GM12878 (cell line): ENCODE results near the gene SPAG7. TPM values are rescaled to one million over a fixed set of nuclear protein-coding genes. Genes with fewer than 3 reads are reported as not detected.

Experiments used
- ATAC-seq: fragments of 200-7000 bp; cut with Tn5 transposase; 3 replicates; pipeline ENCODE4 v1.9.1; 2020; ENCODE audit warnings: mild to moderate bottlenecking, moderate library complexity
- BruUV-seq: library from RNA; stranded (reverse); fragments of 400-500 nt; replicated peaks from 2 replicates; lab custom pipeline; 2021; lab: Mats Ljungman, UMichigan
- CTCF ChIA-PET: fragments of 300-600 bp; sonication (Branson Sonifier 250); formaldehyde crosslinking; extraction: SDS; loops from one replicate; lab custom pipeline; 2021; ENCODE audit warnings: inconsistent platforms; lab: Yijun Ruan, JAX
- POLR2A ChIA-PET: fragments of 350-600 bp; formaldehyde crosslinking; extraction: SDS; loops from one replicate; lab custom pipeline; 2021; ENCODE audit warnings: inconsistent platforms; lab: Charles Lee
- RAD21 ChIA-PET: fragments of 300-600 bp; sonication (Branson Sonifier 250); formaldehyde crosslinking; loops from one replicate; lab custom pipeline; 2023; ENCODE audit warnings: antibody characterized with exemption; ENCODE audit not compliant: unreplicated experiment; lab: Charles Lee
- SMC1A ChIA-PET: fragments of 300-600 bp; sonication (Branson Sonifier 250); formaldehyde crosslinking; loops from one replicate; lab custom pipeline; 2023; ENCODE audit not compliant: unreplicated experiment, uncharacterized antibody; lab: Charles Lee
- DNase-seq: peaks from one replicate; pipeline ENCODE4 v3.0.0-alpha.2; 2011; ENCODE audit warnings: low read depth, low spot score
- FAIRE-seq: peaks from 3 replicates; lab custom pipeline; 2011; peaks lifted over from hg19 to GRCh38; lab: Jason Lieb, UNC
- H2AFZ ChIP-seq: 2 replicates; pipeline ENCODE4 v1.6.0; 2011; ENCODE audit warnings: low read depth, low read length, control low read depth; ENCODE audit not compliant: control insufficient read depth
- H3K27ac ChIP-seq: 2 replicates; pipeline ENCODE4 v1.5.1; 2011; ENCODE audit warnings: control low read depth; ENCODE audit not compliant: control insufficient read depth, insufficient read depth
- H3K27me3 ChIP-seq, 2 experiments: replicated peaks in 1 of 2; 2 replicates each; pipeline versions ENCODE4 v1.6.0 to v1.6.1; 2011; ENCODE audit warnings: low read length in 1 of 2; ENCODE audit not compliant: control insufficient read depth in 2 of 2, insufficient read depth in 2 of 2
- H3K36me3 ChIP-seq, 2 experiments: 2 replicates each; pipeline ENCODE4 v1.5.1; 2011; ENCODE audit warnings: low read length in 1 of 2; ENCODE audit not compliant: control insufficient read depth in 2 of 2, insufficient read depth in 2 of 2
- H3K4me1 ChIP-seq: 2 replicates; pipeline ENCODE4 v1.6.1; 2011; ENCODE audit warnings: mild to moderate bottlenecking, low read length, moderate library complexity, mixed read lengths; ENCODE audit not compliant: control insufficient read depth, insufficient read depth
- H3K4me2 ChIP-seq: 2 replicates; pipeline ENCODE4 v1.6.0; 2011; ENCODE audit warnings: control low read depth; ENCODE audit not compliant: control insufficient read depth, insufficient read depth
- H3K4me3 ChIP-seq: fragments of 200-600 bp; sonication (generic); 2 replicates; pipeline ENCODE4 v1.5.1; 2016
- H3K79me2 ChIP-seq: 2 replicates; pipeline ENCODE4 v1.6.0; 2011; ENCODE audit warnings: low read length; ENCODE audit not compliant: control insufficient read depth, insufficient read depth
- H3K9ac ChIP-seq: 2 replicates; pipeline ENCODE4 v1.8.0; 2011; ENCODE audit warnings: low read length, control low read depth, mixed read lengths; ENCODE audit not compliant: control insufficient read depth, insufficient read depth
- H3K9me3 ChIP-seq: replicated peaks from 3 replicates; pipeline ENCODE4 v1.5.1; 2011; ENCODE audit warnings: mild to moderate bottlenecking, low read length; ENCODE audit not compliant: control insufficient read depth, insufficient read depth
- H4K20me1 ChIP-seq: 2 replicates; pipeline ENCODE4 v1.6.0; 2011; ENCODE audit not compliant: control insufficient read depth, insufficient read depth
- ATF2 ChIP-seq: IDR thresholded peaks from 2 replicates; pipeline ENCODE4 v1.6.1; 2012; ENCODE audit warnings: low read length, inconsistent platforms
- BCL11A ChIP-seq: IDR thresholded peaks from 2 replicates; pipeline ENCODE4 v1.6.1; 2011; ENCODE audit warnings: low read depth, low read length
- BRCA1 ChIP-seq: IDR thresholded peaks from 2 replicates; pipeline ENCODE4 v1.6.1; 2011; ENCODE audit warnings: low read depth, low read length, improper control_type of control experiment
- CBFB ChIP-seq: IDR thresholded peaks from 2 replicates; pipeline ENCODE4 v1.6.1; 2016; ENCODE audit warnings: antibody characterized with exemption, low read depth
- FOS ChIP-seq: IDR thresholded peaks from 3 replicates; pipeline ENCODE4 v1.6.1; 2011; ENCODE audit warnings: borderline replicate concordance; ENCODE audit not compliant: insufficient read length; ENCODE audit errors: extremely low read depth
- HDAC6 ChIP-seq: fragments of 200-600 bp; sonication (generic); IDR thresholded peaks from one replicate; pipeline ENCODE4 v1.8.0; 2017; ENCODE audit warnings: antibody characterized with exemption; ENCODE audit not compliant: unreplicated experiment
- KDM1A ChIP-seq: fragments of 200-600 bp; sonication (generic); IDR thresholded peaks from 2 replicates; pipeline ENCODE4 v1.6.1; 2016; ENCODE audit warnings: borderline replicate concordance
- KLF5 ChIP-seq: fragments of 450-650 bp; IDR thresholded peaks from 2 replicates; pipeline ENCODE4 v1.6.1; 2014; ENCODE audit warnings: mild to moderate bottlenecking; ENCODE audit not compliant: partially characterized antibody
- RB1 ChIP-seq: fragments of 450-650 bp; formaldehyde crosslinking; IDR thresholded peaks from 2 replicates; pipeline ENCODE4 v1.6.1; 2017; ENCODE audit warnings: mild to moderate bottlenecking, borderline replicate concordance
- RFX5 ChIP-seq: IDR thresholded peaks from 2 replicates; pipeline ENCODE4 v1.6.1; 2011; ENCODE audit warnings: low read depth, low read length, improper control_type of control experiment
- RUNX3 ChIP-seq: IDR thresholded peaks from 2 replicates; pipeline ENCODE4 v1.6.1; 2012; ENCODE audit warnings: low read length, inconsistent platforms
- STAT1 ChIP-seq: fragments of 450-650 bp; conservative IDR thresholded peaks from 2 replicates; pipeline ENCODE4 v1.6.1; 2014; ENCODE audit warnings: antibody characterized with exemption, mild to moderate bottlenecking
- ZBTB4 ChIP-seq: fragments of 450-650 bp; formaldehyde crosslinking; IDR thresholded peaks from 2 replicates; pipeline ENCODE4 v1.4.0; 2022; ENCODE audit warnings: mild to moderate bottlenecking, moderate library complexity
- WGBS: methylation state at CpG from one replicate; pipeline ENCODE4 v1.1.6; 2016; ENCODE audit warnings: low lambda C conversion rate; ENCODE audit not compliant: insufficient replicate concordance, insufficient coverage; ENCODE audit errors: missing lambda C conversion rate; 5-methylcytosine and 5-hydroxymethylcytosine counted together
- in situ Hi-C: fragments of 300-500 bp; cut with MboI; formaldehyde crosslinking; loops from 9 replicates; pipeline ENCODE4 v1.14.3; 2018; ENCODE audit warnings: mixed read lengths
- intact Hi-C: fragments of 100-400 bp; cut with micrococcal nuclease; formaldehyde crosslinking; loops from one replicate; pipeline ENCODE4 v1.14.2; 2022; ENCODE audit not compliant: unreplicated experiment
- polyA plus RNA-seq, 11 experiments: library from polyadenylated mRNA; depleted of rRNA in 4 of 11; unstranded in 6 of 11; stranded (reverse) in 5 of 11; fragments of >200 nt; fragmentation: Nextera tagmentation in 4 of 11; fragmentation: Illumina TruSeq in 1 of 11; extraction: Ambion mirVana in 4 of 11; extraction: Trizol in 1 of 11; gene quantifications; 1 replicate in 1 of 11; 2 replicates in 10 of 11; pipeline versions ENCODE4 v1.2.1 to v1.2.3, GENCODE V29; 2011 to 2016; ENCODE audit warnings: inconsistent platforms in 2 of 11, missing spikeins in 2 of 11, low read depth in 1 of 11
- total RNA-seq, 4 experiments: library from RNA; depleted of rRNA in 3 of 4; stranded (reverse); fragments of >200 nt in 3 of 4; fragmentation: Illumina TruSeq in 1 of 4; extraction: Trizol in 1 of 4; gene quantifications; 2 replicates each; pipeline versions ENCODE4 v1.2.1 to v1.2.3, GENCODE V29; 2013 to 2021

Gene SPAG7
- total and polyA plus RNA-seq, 10 of the 15 experiments (the other 5 are each of a cell fraction or from before 2014, with no cell fraction given), result 7.9 to 146 (median 88.7) TPM

GRCh38 chr17:4972752-4973151 lies 5.1 kb upstream of the SPAG7 start (continued):
- TF ChIP-seq FOS (no peak), STAT1 (no peak)

GRCh38 chr17:4972322-4972721 lies 4.7 kb upstream of the SPAG7 start:
- H3K27me3 ChIP-seq, result no peaks in the 10 kb centered on the region

More at GRCh38 chr17:4972322-4972721, 4.7 kb upstream of the SPAG7 start:
- no peak for FAIRE-seq
- H3K36me3 ChIP-seq, result peaks cover 13 to 18% of the 10 kb centered on the region in 2 experiments; a peak in 3 of 4 replicates
- TF ChIP-seq BCL11A (no peak), ATF2 (no peak), ZBTB4 (CRISPR knock-in tag) (no peak), RUNX3 (no peak), CBFB (no peak), RFX5 (no peak), BRCA1 (no peak), HDAC6 (no peak), KLF5 (no peak), RB1 (no peak), KDM1A (no peak)
- TF ChIP-seq, all 136 proteins: peak for 0
- DNase-seq (no peak), ATAC-seq (no peak)
- ChIA-PET CTCF (no interaction called here), POLR2A (no interaction called here), RAD21 (no interaction called here), SMC1A (interaction anchor here (2.7 kb wide), 1 partner anchor 63 kb away, joined by 9 read pairs; no protein-coding TSS in a partner anchor)
- H3K4me1 ChIP-seq, result peaks cover 11% of the 10 kb centered on the region
- peaks cover 16% of the 10 kb centered on the region for H3K79me2 ChIP-seq
- H3K9me3 ChIP-seq, result no peaks in the 10 kb centered on the region
- no peaks in the 10 kb centered on the region for H4K20me1 ChIP-seq
- in situ Hi-C loops (no loop called here), intact Hi-C loops (no loop called here)
- no peak overlapping the region for H3K9ac ChIP-seq
- no peak overlapping the region for H2AFZ ChIP-seq
- WGBS, result 94% methylated on average over 12 of the region's 12 CpGs
- no peak overlapping the region for H3K27ac ChIP-seq
- H3K4me2 ChIP-seq, result no peak overlapping the region
- H3K4me3 ChIP-seq, result no peak overlapping the region
- no TSS peak for BruUV-seq
